Activated T-helper 2 cell treated with anti-CD3 and anti-CD28 coated beads, Interferon-gamma antibody, Interleukin-2, Interleukin-4, amounts not matched to agents 10 μg/mL and 5 μg/mL and 100 μg/mL, durations not matched to agents 14 hours and 24 hours and 36 hours (primary cell): Measurements from ENCODE around the gene CCDC12. TPM values are rescaled to one million over a fixed set of nuclear protein-coding genes. Genes with fewer than 3 reads are reported as not detected.

Source experiments
- DNase-seq: peaks from one replicate; pipeline ENCODE4 v3.0.0; 2021; ENCODE audit warnings: low spot score
- H3K27ac Mint-ChIP-seq: one replicate; pipeline ENCODE4 v1.8.0; 2021; ENCODE audit warnings: mixed read lengths
- H3K27me3 Mint-ChIP-seq: one replicate; pipeline ENCODE4 v1.8.0; 2021; ENCODE audit warnings: low read depth, mixed read lengths
- H3K36me3 Mint-ChIP-seq: one replicate; pipeline ENCODE4 v1.8.0; 2021; ENCODE audit warnings: low read depth, mixed read lengths
- H3K4me1 Mint-ChIP-seq: one replicate; pipeline ENCODE4 v1.8.0; 2021; ENCODE audit warnings: low read depth, mixed read lengths
- H3K4me3 Mint-ChIP-seq: one replicate; pipeline ENCODE4 v1.8.0; 2021; ENCODE audit warnings: low read depth, mild to moderate bottlenecking, moderate library complexity, mixed read lengths
- H3K9me3 Mint-ChIP-seq: one replicate; pipeline ENCODE4 v1.8.0; 2021; ENCODE audit warnings: mixed read lengths
- intact Hi-C: fragments of 100-400 bp; cut with micrococcal nuclease; formaldehyde crosslinking; loops from one replicate; pipeline ENCODE4 v1.15.1; 2023
- total RNA-seq: library from RNA; stranded (reverse); gene quantifications from 2 replicates; pipeline ENCODE4 v1.2.3, GENCODE V29; 2022

CCDC12 gene
- total RNA-seq, 1 donor from 2014 or later = 65.3 TPM

- intact Hi-C loops = loop anchor here (2.0 to 5.0 kb wide), 2 partner anchors 40 to 57 kb away; no protein-coding TSS in a partner anchor
- Mint-ChIP-seq H3K36me3 (peaks cover 44% of the 10 kb centered on the region), H3K4me3 (peak overlapping the region; percentile 77), H3K9me3 (no peaks in the 10 kb centered on the region), H3K27ac (peak overlapping the region; percentile 94), H3K4me1 (peaks cover 52% of the 10 kb centered on the region), H3K27me3 (no peaks in the 10 kb centered on the region)
- DNase-seq = no peak
These were observed 12.7 kb upstream of the CCDC12 start for GRCh38 chr3:46989146-46989810.

GRCh38 chr3:46988616-46989015 is 12.1 kb upstream of the CCDC12 start:
- no peaks in the 10 kb centered on the region for H3K27me3 Mint-ChIP-seq
- no peaks in the 10 kb centered on the region for H3K9me3 Mint-ChIP-seq
- peak overlapping the region; percentile 94 for H3K27ac Mint-ChIP-seq
- intact Hi-C loops = loop anchor here (2.0 to 5.0 kb wide), 2 partner anchors 40 to 56 kb away; no protein-coding TSS in a partner anchor
- peaks cover 41% of the 10 kb centered on the region for H3K36me3 Mint-ChIP-seq
- H3K4me3 Mint-ChIP-seq = peak overlapping the region; percentile 77
- no peak for DNase-seq
- H3K4me1 Mint-ChIP-seq = peaks cover 54% of the 10 kb centered on the region

GRCh38 chr3:46987743-46988401 is 11.3 kb upstream of the CCDC12 start:
- peaks cover 56% of the 10 kb centered on the region for H3K4me1 Mint-ChIP-seq
- no peaks in the 10 kb centered on the region for H3K27me3 Mint-ChIP-seq
- DNase-seq = peak; percentile 89
- intact Hi-C loops = loop anchor here (1.0 to 5.0 kb wide), 3 partner anchors 9 to 56 kb away; partner anchors contain the start of gene NBEAL2
- peaks cover 41% of the 10 kb centered on the region for H3K36me3 Mint-ChIP-seq
- H3K27ac Mint-ChIP-seq = peak overlapping the region; percentile 94
- peak overlapping the region; percentile 77 for H3K4me3 Mint-ChIP-seq
- no peaks in the 10 kb centered on the region for H3K9me3 Mint-ChIP-seq

DNA sequence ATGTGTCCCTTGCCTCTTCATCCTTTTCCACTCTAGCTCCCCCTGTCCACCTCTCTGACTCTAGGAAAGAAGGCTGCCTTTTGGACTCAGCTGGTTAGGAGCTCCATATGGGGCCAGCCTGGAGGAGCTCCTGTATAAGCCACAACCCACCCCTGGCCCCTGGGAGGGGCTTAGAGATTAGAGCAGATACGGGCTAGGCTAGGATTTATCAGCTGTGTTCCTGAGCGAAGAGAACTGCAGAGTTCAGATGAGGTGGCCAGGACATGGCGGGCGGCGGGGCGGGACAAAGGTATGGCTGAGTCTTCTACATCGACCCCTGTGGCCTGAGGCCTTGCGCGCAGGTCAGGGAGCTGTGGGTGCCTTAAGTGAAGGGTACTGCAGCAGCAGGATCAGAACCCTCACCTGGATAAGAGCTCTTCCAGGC is 10.8 kb upstream of the CCDC12 start:
- Mint-ChIP-seq H3K27ac (peak overlapping the region; percentile 94), H3K4me1 (peaks cover 62% of the 10 kb centered on the region), H3K27me3 (no peaks in the 10 kb centered on the region), H3K36me3 (peaks cover 42% of the 10 kb centered on the region), H3K9me3 (no peaks in the 10 kb centered on the region), H3K4me3 (peak overlapping the region; percentile 77)
- intact Hi-C loops = loop anchor here (1.0 to 5.0 kb wide), 2 partner anchors 8 to 55 kb away; partner anchors contain the start of gene NBEAL2
- no peak for DNase-seq

DNA sequence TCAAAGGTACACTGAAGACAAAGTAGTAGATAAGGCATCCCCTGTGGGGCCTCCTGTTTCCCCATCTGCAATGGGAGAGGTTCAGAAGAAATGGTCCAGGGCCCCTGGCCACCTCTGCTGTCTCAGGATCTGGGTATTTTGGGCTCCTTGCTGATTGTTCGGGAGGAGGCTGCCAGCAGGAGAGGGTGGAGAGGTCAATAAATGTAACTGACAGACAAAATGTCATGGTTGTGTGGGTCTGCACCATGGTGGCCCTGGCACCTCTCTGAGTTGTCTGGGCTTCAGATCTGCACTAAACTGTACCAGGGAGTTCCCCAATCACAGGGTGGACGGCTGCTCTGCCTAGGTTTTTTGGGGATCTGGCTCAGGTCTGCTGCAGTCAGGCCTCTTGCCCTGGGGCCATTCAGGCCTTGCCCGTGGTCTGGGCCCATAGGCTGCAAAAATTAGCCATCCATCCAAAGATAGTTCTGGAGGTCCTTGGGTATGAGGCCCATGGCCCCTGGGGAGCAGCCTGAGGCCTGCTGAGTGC is 10.3 kb upstream of the CCDC12 start:
- Mint-ChIP-seq H3K4me1 (peaks cover 62% of the 10 kb centered on the region), H3K27ac (peak overlapping the region; percentile 94), H3K4me3 (peak overlapping the region; percentile 77), H3K27me3 (no peaks in the 10 kb centered on the region), H3K36me3 (peaks cover 41% of the 10 kb centered on the region), H3K9me3 (no peaks in the 10 kb centered on the region)
- no peak for DNase-seq
- intact Hi-C loops = loop anchor here (1.0 to 5.0 kb wide), 2 partner anchors 8 to 55 kb away; partner anchors contain the start of gene NBEAL2

GRCh38 chr3:46986055-46986730 is 9.6 kb upstream of the CCDC12 start:
- no peaks in the 10 kb centered on the region for H3K9me3 Mint-ChIP-seq
- peak overlapping the region; percentile 94 for H3K27ac Mint-ChIP-seq
- H3K4me3 Mint-ChIP-seq = peak overlapping the region; percentile 77
- peaks cover 67% of the 10 kb centered on the region for H3K4me1 Mint-ChIP-seq
- H3K36me3 Mint-ChIP-seq = peaks cover 39% of the 10 kb centered on the region
- intact Hi-C loops = loop anchor here (5.0 kb wide), 1 partner anchor 54 kb away; no protein-coding TSS in a partner anchor
- no peaks in the 10 kb centered on the region for H3K27me3 Mint-ChIP-seq
- DNase-seq = no peak

DNA sequence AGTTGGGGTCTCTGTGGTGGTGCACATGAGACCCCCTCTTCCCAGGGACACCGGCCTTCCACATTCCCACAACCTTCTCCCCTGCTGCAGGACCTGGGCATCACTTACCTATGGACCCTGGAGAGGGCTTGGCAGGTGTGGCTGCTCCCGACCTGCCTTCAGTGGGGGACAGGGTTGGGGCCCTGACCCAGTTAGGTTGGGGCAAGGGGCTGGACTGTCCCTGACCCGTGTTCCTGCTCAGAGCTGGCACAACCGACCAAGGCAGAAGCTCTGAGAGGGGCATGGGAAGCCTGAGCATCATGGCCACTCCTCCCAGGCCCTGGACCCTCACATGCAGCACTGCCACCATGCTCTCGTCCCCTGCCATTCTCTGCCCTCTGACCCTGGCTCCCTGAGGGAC is 9.0 kb upstream of the CCDC12 start:
- intact Hi-C loops = loop anchor here (5.0 kb wide), 1 partner anchor 53 kb away; no protein-coding TSS in a partner anchor
- H3K27ac Mint-ChIP-seq = peak overlapping the region; percentile 94
- peaks cover 33% of the 10 kb centered on the region for H3K36me3 Mint-ChIP-seq
- H3K9me3 Mint-ChIP-seq = no peaks in the 10 kb centered on the region
- H3K4me1 Mint-ChIP-seq = peaks cover 71% of the 10 kb centered on the region
- H3K27me3 Mint-ChIP-seq = no peaks in the 10 kb centered on the region
- H3K4me3 Mint-ChIP-seq = no peak overlapping the region
- DNase-seq = no peak

GRCh38 chr3:46984591-46985459 is 8.3 kb upstream of the CCDC12 start:
- H3K9me3 Mint-ChIP-seq = no peaks in the 10 kb centered on the region
- intact Hi-C loops = loop anchor here (5.0 kb wide), 1 partner anchor 53 kb away; no protein-coding TSS in a partner anchor
- H3K36me3 Mint-ChIP-seq = peaks cover 25% of the 10 kb centered on the region
- peak overlapping the region; percentile 63 for H3K27ac Mint-ChIP-seq
- peaks cover 66% of the 10 kb centered on the region for H3K4me1 Mint-ChIP-seq
- no peaks in the 10 kb centered on the region for H3K27me3 Mint-ChIP-seq
- H3K4me3 Mint-ChIP-seq = no peak overlapping the region
- no peak for DNase-seq

DNA sequence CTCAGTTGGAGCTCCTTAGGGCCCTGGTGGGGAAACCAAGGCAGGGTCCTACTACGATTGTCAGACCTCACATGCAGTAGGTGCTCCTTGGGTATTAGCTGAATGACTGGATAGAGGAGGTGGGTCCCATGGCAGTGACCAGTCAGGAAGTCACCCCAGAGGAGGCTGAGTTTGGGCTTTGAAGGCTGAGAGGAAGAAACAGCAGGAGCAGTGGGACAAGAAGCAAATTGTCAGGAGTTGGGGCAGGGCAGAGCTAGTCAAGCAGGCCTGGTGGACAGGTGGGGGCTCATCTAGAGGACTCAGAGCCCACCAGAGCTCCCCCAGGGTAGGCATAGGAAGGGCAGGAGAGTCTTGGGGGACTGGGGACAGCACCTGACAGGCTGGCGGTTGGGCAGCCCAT is 6.0 kb upstream of the CCDC12 start:
- DNase-seq = no peak
- Mint-ChIP-seq H3K36me3 (peaks cover 12% of the 10 kb centered on the region), H3K4me1 (peaks cover 54% of the 10 kb centered on the region), H3K27me3 (no peaks in the 10 kb centered on the region), H3K27ac (peak overlapping the region; percentile 67), H3K9me3 (no peaks in the 10 kb centered on the region), H3K4me3 (no peak overlapping the region)
- intact Hi-C loops = no loop called here

DNA sequence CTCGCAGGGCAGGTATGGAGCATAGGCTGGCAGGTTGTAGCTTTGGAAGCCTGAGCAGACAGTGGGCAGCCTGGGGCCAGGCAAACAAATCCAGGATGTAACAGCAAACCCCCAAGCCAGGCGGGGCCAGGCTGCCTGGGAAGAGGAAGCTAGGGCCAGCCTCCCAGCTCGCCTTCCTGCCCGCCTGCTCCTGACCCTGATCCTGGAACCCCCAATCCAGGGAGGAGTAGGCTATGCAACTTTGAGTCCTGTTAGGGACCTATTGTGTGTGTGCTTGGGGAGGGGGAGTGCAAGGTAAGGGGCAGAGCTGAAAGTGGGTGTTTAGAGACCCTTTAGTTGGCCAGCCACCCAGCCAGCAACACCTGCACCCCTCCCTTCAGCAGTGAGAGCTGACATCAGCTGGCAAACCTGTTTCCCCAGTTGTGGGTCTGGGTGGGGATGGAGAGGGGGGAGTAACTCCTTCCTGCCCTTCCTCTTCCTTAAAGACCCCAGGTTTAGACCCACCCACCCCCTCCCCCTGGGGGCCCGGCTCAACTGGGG is 5.5 kb upstream of the CCDC12 start:
- peaks cover 52% of the 10 kb centered on the region for H3K4me1 Mint-ChIP-seq
- H3K36me3 Mint-ChIP-seq = peaks cover 12% of the 10 kb centered on the region
- intact Hi-C loops = no loop called here
- H3K9me3 Mint-ChIP-seq = no peaks in the 10 kb centered on the region
- no peaks in the 10 kb centered on the region for H3K27me3 Mint-ChIP-seq
- H3K4me3 Mint-ChIP-seq = peak overlapping the region; percentile 48
- no peak for DNase-seq
- no peak overlapping the region for H3K27ac Mint-ChIP-seq

DNA sequence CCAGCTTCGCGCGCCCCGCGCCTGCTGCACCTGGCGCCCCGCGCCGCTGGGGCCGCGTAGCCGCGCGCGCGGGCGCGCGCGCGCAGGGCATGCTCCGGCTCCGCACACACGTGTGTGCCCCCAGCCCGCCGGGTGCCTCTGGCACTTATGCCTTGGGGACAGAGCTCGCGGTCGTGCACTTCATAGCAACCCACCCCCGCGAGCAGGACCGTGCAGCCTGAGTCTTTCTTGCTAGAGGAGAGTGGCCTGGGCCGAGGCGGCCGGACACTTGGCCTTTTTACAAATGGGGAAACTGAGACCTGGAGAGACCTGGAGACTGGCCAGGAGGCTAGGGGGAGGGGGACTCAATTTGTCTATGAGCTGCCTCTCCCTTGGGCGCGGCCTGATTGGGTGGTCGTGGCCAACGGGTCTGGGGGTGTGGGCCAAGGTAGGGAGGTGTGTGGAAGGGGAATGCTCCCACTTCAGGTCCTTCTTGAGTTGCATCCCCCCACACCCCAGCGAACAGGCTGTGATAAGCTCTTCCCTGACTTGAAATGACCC is 3.5 kb upstream of the CCDC12 start:
- Mint-ChIP-seq H3K27ac (peak overlapping the region; percentile 58), H3K4me1 (peaks cover 37% of the 10 kb centered on the region)
- intact Hi-C loops = loop anchor here (1.0 to 5.0 kb wide), 3 partner anchors 7 to 1107 kb away; partner anchors contain the start of gene SETD2

More for the DNA sequence above, 3.5 kb upstream of the CCDC12 start:
- no peak for DNase-seq
- no peaks in the 10 kb centered on the region for H3K27me3 Mint-ChIP-seq
- peak overlapping the region; percentile 86 for H3K4me3 Mint-ChIP-seq
- H3K36me3 Mint-ChIP-seq = peaks cover 19% of the 10 kb centered on the region
- no peaks in the 10 kb centered on the region for H3K9me3 Mint-ChIP-seq
